GM21619 (cell line): Measurements from ENCODE around the gene TMEM253.

ENCODE experiments used
- ATAC-seq: cut with Tn5 transposase; IDR thresholded peaks from one replicate; pipeline ENCODE4 v1.9.1; 2021; ENCODE audit not compliant: unreplicated experiment

TMEM253 gene

DNA sequence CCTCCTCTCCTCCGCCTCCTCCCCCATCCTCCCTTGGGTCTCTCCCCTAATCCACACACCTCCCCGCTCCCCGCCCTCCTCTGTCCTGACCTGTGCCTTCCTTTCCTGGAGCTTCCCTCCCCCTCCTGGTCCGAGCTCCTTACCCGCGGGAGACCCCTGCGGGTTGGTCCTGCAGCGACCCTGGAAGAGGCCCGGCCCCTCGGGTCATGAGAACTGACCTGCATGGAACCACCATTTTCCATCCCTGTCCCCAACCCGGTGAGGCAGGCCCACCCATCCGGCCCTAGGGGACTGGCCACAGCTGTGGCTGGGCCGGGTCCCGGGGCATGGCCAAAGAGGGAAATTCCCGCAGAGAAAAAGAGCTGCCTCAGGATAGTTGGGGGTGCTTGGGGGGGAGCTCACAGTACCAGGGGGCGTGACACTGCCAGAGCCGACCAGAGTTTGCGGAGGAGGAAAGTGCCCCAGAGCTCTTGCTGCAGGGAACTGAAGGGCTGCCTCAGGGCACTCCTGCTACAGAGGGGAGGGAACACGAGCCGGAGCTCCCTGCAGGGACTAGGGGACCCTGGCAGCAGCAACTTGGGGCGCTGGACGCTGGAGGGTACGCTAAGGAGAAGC is 30.1 kb upstream of the TMEM253 start:
- ATAC-seq = peak; percentile 4

DNA sequence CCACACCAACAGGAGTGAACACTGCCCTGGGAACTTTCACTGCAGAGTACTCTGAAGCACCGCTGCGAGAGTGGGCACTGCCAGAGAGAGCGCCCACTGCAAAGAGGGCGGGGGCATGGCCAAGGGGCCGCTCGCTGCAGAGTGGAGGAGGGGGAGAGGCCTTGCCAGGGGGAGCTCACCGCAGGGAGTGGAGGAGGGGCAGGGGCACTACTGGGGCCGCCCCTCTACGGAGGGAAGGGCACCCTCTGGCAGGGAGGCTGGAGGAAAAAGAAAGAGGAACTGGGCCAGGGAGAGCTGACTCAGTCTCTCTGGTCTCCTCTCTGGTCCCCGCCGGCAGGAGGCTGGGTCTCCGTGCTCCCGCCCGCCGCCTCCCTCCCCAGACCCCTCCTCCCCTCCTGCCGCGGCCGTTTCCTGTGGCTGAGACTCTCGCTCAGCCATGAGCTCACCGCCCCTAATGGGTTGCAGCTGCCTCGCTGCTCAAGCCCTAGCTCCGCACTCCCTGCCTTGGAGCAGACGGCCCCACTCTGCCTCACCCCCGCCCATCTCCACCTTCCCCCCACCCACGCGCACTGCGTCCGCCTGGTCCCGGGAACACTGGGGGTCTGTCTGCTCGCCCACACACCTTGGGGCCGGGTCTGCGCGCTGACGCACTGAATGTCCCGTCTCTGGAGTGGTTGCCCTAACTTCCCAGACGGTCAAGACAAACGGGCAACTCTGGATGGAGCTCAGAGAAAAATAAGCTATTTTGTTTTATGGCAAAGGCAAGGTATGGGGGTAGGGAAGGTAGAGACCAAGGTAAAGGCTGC is 29.4 kb upstream of the TMEM253 start:
- ATAC-seq = peak; percentile 74

DNA sequence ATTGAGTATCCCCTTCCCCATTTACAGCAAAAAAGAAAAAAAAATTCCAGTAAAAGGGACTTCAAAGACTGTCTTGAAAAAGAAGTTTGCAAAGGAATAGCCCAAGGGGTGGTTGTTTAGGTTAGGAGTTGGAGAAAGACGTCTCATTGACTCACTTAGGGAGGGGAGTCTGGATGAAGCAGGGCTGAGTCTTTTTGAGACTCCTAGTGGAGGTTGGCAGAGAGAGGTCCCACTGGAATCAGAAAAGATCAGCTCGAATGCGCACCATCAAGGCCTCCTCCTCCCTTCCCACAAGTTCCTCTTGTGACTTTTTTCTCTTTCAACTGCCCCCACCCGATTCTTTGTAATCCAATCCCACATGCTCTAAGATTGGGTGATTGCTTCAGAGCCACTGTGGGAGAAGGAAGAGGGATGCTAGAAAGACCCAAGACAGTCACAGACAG is 28.8 kb upstream of the TMEM253 start:
- ATAC-seq = no peak

DNA sequence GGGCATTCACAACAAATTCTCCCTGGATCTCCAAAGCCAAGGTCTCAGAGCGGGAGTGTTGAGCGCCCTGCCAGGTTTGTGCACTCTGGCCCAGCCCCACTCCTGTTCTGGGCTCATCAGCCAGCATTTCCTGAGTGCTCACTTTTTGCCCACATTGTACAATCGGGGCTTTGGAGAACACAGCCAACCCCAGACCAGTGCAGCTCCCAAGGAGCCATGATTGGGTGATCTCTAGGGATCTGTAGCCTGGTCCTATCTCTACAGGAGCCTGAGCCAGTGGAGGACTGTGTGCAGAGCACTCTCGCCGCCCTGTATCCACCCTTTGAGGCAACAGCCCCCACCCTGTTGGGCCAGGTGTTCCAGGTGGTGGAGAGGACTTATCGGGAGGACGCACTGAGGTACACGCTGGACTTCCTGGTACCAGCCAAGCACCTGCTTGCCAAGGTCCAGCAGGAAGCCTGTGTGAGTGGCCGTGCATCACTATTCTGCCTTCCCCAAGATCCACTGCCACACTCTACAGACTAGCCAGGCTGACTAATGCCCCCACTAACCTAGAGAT is 28.0 kb upstream of the TMEM253 start:
- no peak for ATAC-seq

DNA sequence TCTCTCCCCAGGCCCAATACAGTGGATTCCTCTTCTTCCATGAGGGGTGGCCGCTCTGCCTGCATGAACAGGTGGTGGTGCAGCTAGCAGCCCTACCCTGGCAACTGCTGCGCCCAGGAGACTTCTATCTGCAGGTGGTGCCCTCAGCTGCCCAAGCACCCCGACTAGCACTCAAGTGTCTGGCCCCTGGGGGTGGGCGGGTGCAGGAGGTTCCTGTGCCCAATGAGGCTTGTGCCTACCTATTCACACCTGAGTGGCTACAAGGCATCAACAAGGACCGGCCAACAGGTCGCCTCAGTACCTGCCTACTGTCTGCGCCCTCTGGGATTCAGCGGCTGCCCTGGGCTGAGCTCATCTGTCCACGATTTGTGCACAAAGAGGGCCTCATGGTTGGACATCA is 26.9 kb upstream of the TMEM253 start:
- ATAC-seq = no peak

DNA sequence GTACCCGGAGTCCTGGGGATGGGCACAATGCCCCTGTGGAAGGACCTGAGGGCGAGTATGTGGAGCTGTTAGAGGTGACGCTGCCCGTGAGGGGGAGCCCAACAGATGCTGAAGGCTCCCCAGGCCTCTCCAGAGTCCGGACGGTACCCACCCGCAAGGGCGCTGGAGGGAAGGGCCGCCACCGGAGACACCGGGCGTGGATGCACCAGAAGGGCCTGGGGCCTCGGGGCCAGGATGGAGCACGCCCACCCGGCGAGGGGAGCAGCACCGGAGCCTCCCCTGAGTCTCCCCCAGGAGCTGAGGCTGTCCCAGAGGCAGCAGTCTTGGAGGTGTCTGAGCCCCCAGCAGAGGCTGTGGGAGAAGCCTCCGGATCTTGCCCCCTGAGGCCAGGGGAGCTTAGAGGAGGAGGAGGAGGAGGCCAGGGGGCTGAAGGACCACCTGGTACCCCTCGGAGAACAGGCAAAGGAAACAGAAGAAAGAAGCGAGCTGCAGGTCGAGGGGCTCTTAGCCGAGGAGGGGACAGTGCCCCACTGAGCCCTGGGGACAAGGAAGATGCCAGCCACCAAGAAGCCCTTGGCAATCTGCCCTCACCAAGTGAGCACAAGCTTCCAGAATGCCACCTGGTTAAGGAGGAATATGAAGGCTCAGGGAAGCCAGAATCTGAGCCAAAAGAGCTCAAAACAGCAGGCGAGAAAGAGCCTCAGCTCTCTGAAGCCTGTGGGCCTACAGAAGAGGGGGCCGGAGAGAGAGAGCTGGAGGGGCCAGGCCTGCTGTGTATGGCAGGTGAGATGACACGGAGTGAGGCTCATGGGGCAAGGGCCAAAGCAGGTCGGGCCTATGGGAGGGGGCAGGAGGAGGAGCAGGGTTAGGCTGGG is 26.2 kb upstream of the TMEM253 start:
- ATAC-seq = no peak

DNA sequence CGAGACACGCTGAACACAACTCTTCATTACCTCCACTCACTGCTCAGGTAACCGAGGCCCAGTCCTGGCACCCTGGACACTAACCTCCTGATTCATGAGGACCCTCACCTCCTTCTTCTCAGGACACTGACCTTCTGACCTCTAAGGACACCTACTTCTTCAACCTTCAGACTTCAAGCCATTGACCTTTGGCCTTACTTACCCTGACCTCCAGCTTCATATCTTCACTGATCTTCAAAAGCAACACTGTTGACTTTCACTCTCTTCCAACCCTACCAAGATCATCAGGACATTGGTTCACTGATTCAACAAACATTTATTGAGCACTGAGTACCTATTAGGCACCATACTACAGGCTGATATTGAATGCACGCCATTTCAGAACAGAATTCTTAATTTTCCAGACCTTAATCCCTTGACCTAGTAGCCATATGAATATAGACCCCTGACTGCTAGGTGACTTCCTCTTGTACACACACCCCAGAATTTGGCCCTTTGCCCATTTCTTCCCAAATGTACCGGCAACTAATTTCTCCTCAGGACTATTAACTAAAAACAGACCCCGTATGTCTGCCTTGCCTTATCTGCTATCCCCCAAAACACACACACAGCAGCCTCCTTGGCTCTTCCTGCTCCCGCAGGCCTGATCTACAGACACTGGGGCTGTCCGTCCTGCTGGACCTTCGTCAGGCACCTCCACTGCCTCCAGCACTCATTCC is 25.0 kb upstream of the TMEM253 start:
- no peak for ATAC-seq

DNA sequence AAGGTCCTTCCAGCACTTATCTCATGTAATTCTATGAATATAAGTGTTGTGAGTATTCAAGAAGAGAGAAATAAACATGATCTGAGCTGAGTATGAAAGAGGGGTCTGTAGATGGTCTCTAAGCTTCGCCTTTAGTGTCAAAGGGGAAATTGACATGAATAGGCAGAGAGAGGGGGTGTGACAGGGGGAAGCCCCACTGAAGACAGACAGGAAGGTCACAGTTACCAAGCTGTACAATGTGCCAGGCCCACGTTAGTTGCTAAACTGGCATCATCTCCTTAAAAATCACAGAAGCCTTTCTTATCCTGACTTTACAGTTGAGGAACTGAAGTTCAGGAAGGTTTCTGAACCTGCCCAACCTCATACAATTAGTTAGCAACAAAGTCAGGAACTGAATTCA is 23.2 kb upstream of the TMEM253 start:
- no peak for ATAC-seq

DNA sequence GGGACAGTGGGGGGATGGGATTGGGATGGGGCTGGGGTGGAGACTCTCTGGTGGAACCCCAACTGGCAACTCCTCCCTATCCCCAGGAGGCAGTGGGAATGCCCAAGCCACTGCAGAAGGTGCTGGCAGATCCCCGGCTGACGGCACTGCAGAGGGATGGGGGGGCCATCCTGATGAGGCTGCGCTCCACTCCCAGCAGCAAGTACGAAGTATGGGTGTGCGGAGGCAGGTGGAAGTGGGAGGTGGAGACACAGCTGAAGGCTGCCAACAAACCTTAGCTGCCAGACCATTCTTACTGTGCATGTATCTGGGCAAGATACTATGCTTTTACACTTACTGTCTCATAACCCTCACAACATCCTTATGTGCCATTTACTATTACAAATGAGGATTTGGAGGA is 22.6 kb upstream of the TMEM253 start:
- no peak for ATAC-seq

DNA sequence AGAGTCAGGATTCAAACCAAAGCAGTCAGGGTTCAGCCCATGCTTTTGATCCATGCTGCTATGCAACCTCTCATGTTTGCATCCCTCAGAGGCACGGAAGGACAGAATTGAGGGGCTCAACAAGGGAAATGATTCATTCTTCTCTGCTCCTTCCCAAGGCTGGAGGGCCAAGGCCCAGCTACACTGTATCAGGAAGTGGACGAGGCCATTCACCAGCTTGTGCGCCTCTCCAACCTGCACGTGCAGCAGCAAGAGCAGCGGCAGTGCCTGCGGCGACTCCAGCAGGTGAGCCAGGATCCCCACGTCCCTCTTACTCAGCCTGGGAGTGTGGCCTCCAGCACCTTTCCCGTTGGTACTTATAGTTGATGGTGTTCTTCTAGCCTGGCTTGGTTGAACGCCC is 22.1 kb upstream of the TMEM253 start:
- ATAC-seq = no peak

DNA sequence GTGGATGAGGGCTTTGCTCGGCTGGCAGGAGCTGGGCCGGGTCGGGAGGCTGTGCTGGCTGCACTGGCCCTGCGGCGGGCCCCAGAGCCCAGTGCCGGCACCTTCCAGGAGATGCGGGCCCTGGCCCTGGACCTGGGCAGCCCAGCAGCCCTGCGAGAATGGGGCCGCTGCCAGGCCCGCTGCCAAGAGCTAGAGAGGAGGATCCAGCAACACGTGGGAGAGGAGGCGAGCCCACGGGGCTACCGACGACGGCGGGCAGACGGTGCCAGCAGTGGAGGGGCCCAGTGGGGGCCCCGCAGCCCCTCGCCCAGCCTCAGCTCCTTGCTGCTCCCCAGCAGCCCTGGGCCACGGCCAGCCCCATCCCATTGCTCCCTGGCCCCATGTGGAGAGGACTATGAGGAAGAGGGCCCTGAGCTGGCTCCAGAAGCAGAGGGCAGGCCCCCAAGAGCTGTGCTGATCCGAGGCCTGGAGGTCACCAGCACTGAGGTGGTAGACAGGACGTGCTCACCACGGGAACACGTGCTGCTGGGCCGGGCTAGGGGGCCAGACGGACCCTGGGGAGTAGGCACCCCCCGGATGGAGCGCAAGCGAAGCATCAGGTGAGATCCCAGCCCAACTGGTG is 19.2 kb upstream of the TMEM253 start:
- no peak for ATAC-seq

DNA sequence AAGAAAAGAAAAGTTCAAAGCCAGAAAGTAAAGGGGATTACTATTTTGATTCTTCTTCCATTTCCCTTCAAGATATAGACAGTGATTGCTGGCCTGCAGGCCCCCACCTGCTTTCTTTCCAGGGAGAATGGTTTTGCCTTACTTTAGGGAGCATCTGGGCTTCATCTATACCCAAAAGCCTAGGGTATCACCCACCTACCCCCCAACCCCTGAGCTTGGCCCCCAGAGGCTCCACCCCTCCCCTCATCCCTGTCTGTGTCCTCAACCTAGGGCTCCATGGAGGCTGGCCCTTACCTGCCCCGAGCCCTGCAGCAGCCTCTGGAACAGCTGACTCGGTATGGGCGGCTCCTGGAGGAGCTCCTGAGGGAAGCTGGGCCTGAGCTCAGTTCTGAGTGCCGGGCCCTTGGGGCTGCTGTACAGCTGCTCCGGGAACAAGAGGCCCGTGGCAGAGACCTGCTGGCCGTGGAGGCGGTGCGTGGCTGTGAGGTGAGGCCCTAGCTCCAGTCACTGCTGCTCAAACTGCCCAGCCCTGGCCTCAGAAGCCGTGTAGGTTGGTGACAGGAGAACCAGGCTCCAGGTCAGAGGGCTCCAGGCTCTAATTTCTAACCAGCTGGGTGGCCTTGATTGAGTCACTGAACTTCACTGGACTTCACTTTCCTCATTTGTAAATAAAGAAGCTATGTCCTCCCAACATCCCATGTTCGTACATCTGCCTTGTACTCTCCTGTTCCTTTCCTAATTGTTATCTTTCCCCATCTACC is 17.1 kb upstream of the TMEM253 start:
- no peak for ATAC-seq

DNA sequence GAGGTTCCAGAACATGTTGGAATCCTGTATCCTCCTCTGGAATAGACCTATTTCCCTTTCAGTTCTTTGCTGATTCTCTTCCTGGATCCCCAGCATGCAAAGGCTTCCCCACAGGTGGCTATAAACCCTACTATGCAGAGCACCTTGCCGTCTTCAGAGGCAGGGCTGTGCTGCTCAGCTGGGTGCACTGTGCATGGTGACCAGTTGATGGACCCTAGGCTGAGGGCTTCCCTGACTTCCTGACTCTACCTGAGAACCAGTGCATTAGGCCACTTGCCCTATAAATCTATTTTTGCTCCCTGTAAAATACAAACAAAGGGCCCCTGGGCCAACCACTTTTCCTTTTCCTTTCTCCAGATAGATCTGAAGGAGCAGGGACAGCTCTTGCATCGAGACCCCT is 16.5 kb upstream of the TMEM253 start:
- no peak for ATAC-seq

DNA sequence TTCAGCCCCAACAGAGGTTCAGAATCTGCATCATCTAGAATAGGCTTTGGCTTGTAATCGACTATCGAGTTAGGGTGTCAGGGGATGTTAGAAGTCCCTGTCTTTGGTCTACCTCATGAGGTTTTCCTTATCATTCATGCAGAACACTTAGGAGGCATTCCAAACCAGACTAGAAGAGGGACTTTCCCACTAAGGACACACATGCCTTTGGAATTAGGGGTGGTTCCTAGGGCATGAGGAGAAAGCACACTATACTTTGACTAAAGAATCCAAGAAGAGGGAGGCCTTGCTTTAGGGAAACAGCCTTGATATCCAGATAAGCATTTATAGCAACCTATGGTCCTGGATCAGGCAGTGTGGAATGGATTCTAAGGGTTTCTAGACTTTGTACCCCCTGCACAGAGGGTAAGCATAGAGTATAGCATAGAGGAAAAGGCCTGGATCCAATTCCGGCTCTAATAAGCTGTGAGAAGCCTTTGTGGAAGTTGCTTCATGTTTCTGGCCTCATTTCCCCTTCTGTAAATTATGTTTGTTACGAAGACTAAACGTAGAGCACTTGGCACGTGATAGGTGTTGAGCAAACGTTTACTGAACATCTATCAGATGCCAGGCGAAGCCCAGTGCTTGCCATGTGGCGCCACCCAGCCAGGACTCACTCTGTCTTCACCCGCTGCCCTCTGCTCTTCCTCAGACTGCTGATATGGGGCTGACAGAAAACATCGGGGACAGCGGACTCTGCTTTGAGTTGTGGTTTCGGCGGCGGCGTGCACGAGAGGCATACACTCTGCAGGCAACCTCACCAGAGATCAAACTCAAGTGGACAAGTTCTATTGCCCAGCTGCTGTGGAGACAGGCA is 15.6 kb upstream of the TMEM253 start:
- no peak for ATAC-seq

DNA sequence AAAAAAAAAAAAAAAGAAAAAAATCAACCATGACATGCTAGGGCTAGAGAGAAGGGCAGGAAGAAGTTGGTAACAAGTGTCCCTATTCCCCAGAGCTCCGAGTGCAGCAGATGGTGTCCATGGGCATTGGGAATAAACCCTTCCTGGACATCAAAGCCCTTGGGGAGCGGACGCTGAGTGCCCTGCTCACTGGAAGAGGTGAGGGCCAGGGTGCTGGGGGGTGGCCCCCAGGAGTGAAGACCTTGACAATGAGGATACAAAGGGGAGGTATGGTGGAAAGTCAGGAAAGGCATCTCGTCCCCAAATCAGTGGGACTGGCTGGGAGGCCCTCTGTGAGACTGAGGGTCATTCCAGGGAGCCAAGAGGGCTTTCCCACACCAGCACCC is 14.0 kb upstream of the TMEM253 start:
- no peak for ATAC-seq

DNA sequence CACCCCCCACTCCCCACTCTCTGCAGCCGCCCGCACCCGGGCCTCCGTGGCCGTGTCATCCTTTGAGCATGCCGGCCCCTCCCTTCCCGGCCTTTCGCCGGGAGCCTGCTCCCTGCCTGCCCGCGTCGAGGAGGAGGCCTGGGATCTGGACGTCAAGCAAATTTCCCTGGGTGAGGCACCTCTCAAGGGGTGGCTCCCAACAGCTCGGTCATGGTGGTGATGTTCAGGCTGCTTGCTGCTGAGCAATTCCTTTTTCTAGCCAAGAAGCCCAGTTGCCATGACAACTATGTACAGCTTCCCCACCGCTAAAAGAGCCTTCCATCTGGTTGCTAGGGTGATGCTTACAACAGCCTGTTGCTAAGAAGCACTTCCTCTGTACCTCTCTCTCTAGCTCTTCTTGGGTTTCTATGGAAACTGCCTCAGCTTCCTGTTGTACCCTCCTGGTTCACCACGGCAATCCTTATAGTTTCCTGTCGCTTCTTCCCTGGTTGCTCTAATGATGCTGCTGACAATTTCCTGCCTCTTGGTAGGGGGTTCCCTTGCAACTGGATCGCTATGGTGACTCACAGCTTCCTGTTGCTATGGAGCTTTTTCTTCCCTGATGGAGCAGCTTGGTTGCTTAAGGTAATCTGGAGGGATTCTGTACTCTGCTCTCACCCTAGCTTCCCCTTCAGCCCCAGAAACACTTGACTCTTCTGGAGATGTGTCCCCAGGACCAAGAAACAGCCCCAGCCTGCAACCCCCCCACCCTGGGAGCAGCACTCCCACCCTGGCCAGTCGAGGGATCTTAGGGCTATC is 13.4 kb upstream of the TMEM253 start:
- ATAC-seq = peak; percentile 50

DNA sequence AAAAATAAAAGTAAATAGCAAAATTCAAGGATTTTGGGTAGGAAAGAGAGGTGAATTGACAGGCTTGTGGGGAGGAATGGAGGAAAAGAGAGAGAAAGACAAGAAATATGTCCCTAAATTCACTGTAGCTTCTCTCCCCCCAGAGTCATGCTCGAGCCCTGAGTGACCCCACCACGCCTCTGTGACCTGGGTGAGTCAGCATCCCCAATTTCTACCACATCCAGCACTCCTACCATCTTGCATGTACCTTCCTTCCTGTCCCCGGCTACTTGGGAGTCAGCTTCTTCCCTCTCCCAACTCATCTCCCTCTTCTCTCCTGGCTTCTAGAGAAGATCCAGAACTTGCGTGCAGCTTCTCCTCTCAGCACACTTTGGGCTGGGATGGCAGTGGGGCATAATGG is 12.2 kb upstream of the TMEM253 start:
- no peak for ATAC-seq

DNA sequence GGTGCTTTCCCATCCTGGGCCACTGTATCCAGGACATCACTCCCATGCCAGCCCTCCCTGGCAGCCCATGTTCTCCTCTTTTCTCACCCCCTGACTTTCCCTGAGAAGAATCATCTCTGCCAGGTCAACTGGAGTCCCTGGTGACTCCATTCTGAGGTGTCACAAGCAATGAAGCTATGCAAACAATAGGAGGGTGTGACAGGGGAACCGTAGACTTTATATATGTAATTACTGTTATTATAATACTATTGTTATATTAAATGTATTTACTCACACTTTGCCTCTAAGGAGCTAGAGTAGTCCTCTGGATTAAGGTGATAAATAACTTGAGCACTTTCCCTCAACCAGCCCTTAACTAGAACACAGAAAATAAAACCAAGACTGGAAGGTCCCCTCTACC is 11.6 kb upstream of the TMEM253 start:
- no peak for ATAC-seq
